A673 (cell line): ENCODE results near the gene EIF2AK2. TPM values are rescaled to one million over a fixed set of nuclear protein-coding genes. Genes with fewer than 3 reads are reported as not detected.

ENCODE experiments used
- BruUV-seq: library from RNA; stranded (reverse); fragments of 400-500 nt; replicated peaks from 2 replicates; lab custom pipeline; 2021; lab: Mats Ljungman, UMichigan
- CTCF ChIA-PET: fragments of 300-600 bp; sonication (Branson Sonifier 250); formaldehyde crosslinking; loops from one replicate; lab custom pipeline; 2022; ENCODE audit warnings: antibody characterized with exemption; lab: Charles Lee
- POLR2A ChIA-PET: fragments of 300-600 bp; sonication (Branson Sonifier 250); formaldehyde crosslinking; loops from one replicate; lab custom pipeline; 2022; ENCODE audit warnings: antibody characterized with exemption; ENCODE audit not compliant: low non-redundant PET; lab: Charles Lee
- DNase-seq: peaks from one replicate; pipeline ENCODE4 v3.0.0-alpha.2; 2015; ENCODE audit warnings: low spot score
- H3K27ac ChIP-seq: fragments of 200-600 bp; sonication (generic); 2 replicates; pipeline ENCODE4 v1.5.1; 2016; ENCODE audit warnings: mixed run types, low read depth, mild to moderate bottlenecking, mixed read lengths, antibody characterized with exemption, low read length; ENCODE audit not compliant: poor library complexity, severe bottlenecking
- H3K27me3 ChIP-seq: fragments of 200-600 bp; sonication (generic); replicated peaks from 2 replicates; pipeline ENCODE4 v1.6.1; 2017; ENCODE audit warnings: mixed run types, low read depth, mild to moderate bottlenecking, mixed read lengths, antibody characterized with exemption, low read length; ENCODE audit not compliant: insufficient read depth, poor library complexity
- H3K36me3 ChIP-seq: fragments of 200-600 bp; sonication (generic); 2 replicates; pipeline ENCODE4 v1.6.1; 2016; ENCODE audit warnings: mixed run types, mild to moderate bottlenecking, mixed read lengths, antibody characterized with exemption, low read length; ENCODE audit not compliant: insufficient read depth, poor library complexity, severe bottlenecking
- H3K4me1 ChIP-seq: fragments of 200-600 bp; sonication (generic); 2 replicates; pipeline ENCODE4 v1.6.1; 2017; ENCODE audit warnings: mixed run types, mild to moderate bottlenecking, mixed read lengths, antibody characterized with exemption, low read length; ENCODE audit not compliant: insufficient read depth, poor library complexity, severe bottlenecking
- H3K4me3 ChIP-seq: fragments of 200-600 bp; sonication (generic); 2 replicates; pipeline ENCODE4 v1.5.1; 2016; ENCODE audit warnings: low read depth, mixed run types, mild to moderate bottlenecking, mixed read lengths, low read length; ENCODE audit not compliant: poor library complexity, severe bottlenecking
- H3K9me3 ChIP-seq: fragments of 200-600 bp; sonication (generic); 2 replicates; pipeline ENCODE4 v1.6.1; 2016; ENCODE audit warnings: mixed run types, low read depth, mild to moderate bottlenecking, mixed read lengths, antibody characterized with exemption, low read length; ENCODE audit not compliant: poor library complexity, severe bottlenecking
- EZH2 ChIP-seq: fragments of 200-600 bp; sonication (generic); IDR thresholded peaks from 2 replicates; pipeline ENCODE4 v1.6.1; 2017; ENCODE audit warnings: borderline replicate concordance, low read depth, mild to moderate bottlenecking, mixed read lengths, antibody characterized with exemption, low read length; ENCODE audit not compliant: poor library complexity, severe bottlenecking
- intact Hi-C: fragments of 100-400 bp; cut with micrococcal nuclease; formaldehyde crosslinking; loops from one replicate; pipeline ENCODE4 v1.10.0; 2022; ENCODE audit not compliant: unreplicated experiment
- total RNA-seq: library from RNA; stranded (reverse); gene quantifications from 2 replicates; pipeline ENCODE4 v1.2.3, GENCODE V29; 2021
- TF ChIP-seq, protein P1 (sequence below): fragments of 300-800, 200-600 bp; sonication (generic); conservative IDR thresholded peaks from 2 replicates; pipeline ENCODE4 v1.5.1; 2017; ENCODE audit warnings: low read depth, mild to moderate bottlenecking, antibody characterized with exemption, low read length, moderate library complexity, mixed read lengths

The EIF2AK2 gene
- total RNA-seq, 1 experiment from 2014 or later: 64.4 TPM

DNA sequence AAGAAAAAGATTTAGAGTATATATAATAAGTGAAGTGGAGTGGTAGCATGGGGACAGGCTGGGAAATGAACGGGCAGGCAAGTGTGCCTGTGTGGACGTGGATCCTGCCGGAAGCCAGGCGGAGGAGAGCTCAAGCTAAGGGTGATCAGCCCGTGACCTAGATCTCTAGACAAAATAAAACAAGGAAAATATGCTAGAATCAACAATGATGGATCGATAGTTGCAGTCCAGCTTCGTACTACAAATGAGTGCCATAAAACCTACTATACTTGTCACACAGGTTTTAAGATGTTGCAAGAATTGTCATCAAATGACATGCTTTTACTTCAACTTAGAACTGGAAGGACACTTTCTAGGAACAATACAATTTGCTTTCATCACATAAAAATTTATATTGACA, 8.5 kb downstream of the EIF2AK2 start:
- Histone ChIP-seq H3K9me3 (no peaks in the 10 kb centered on the region), H3K36me3 (peaks cover 26% of the 10 kb centered on the region), H3K4me3 (no peak overlapping the region), H3K4me1 (peaks cover 18% of the 10 kb centered on the region), H3K27ac (no peak overlapping the region), H3K27me3 (no peaks in the 10 kb centered on the region)
- no peak for DNase-seq
- intact Hi-C loops: no loop called here
- TF ChIP-seq EZH2: no peak
- TF ChIP-seq, protein P1, sequence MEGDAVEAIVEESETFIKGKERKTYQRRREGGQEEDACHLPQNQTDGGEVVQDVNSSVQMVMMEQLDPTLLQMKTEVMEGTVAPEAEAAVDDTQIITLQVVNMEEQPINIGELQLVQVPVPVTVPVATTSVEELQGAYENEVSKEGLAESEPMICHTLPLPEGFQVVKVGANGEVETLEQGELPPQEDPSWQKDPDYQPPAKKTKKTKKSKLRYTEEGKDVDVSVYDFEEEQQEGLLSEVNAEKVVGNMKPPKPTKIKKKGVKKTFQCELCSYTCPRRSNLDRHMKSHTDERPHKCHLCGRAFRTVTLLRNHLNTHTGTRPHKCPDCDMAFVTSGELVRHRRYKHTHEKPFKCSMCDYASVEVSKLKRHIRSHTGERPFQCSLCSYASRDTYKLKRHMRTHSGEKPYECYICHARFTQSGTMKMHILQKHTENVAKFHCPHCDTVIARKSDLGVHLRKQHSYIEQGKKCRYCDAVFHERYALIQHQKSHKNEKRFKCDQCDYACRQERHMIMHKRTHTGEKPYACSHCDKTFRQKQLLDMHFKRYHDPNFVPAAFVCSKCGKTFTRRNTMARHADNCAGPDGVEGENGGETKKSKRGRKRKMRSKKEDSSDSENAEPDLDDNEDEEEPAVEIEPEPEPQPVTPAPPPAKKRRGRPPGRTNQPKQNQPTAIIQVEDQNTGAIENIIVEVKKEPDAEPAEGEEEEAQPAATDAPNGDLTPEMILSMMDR: no peak
- no TSS peak for BruUV-seq
- POLR2A ChIA-PET: no interaction called here
- CTCF ChIA-PET: no interaction called here

DNA sequence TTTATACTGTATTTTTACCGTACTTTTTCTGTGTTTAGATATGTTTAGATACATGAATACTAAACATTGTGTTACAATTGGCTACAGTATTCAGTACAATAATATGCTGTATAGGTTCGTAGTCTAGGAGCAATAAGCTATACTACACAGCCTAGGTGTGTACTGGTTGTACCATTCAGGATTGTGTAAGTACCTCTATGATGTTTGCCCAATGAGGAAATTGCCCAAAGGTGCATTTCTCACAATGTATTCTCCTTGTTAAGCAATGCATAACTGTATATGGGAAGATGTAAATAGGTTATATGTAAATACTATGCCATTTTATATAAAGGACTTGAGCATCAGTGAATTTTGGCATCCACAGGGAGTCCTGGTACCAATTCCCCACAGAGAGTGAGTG, 10.7 kb downstream of the EIF2AK2 start:
- no TSS peak for BruUV-seq
- no peaks in the 10 kb centered on the region for H3K9me3 ChIP-seq
- TF ChIP-seq, protein P1: no peak
- TF ChIP-seq EZH2: no peak
- no peak for DNase-seq
- ChIA-PET CTCF (no interaction called here), POLR2A (no interaction called here)
- intact Hi-C loops: no loop called here
- no peaks in the 10 kb centered on the region for H3K27me3 ChIP-seq
- H3K27ac ChIP-seq: no peak overlapping the region
- H3K36me3 ChIP-seq: peaks cover 29% of the 10 kb centered on the region
- no peak overlapping the region for H3K4me3 ChIP-seq
- H3K4me1 ChIP-seq: peaks cover 12% of the 10 kb centered on the region

- H3K4me1 ChIP-seq: no peaks in the 10 kb centered on the region
- H3K4me3 ChIP-seq: no peak overlapping the region
- intact Hi-C loops: no loop called here
- CTCF ChIA-PET: no interaction called here
- no peaks in the 10 kb centered on the region for H3K27me3 ChIP-seq
- peaks cover 34% of the 10 kb centered on the region for H3K36me3 ChIP-seq
- BruUV-seq: no TSS peak
- no peaks in the 10 kb centered on the region for H3K9me3 ChIP-seq
- POLR2A ChIA-PET: no interaction called here
- H3K27ac ChIP-seq: no peak overlapping the region
- no peak for DNase-seq
- no peak for TF ChIP-seq EZH2
- TF ChIP-seq, protein P1: no peak
Measured at GRCh38 chr2:37143974-37144373, 12.8 kb downstream of the EIF2AK2 start.
